GM08714 (cell line): ENCODE measurements around the gene KLHL2.
"Not testable (repeated sequence)": the region's sequence is repeated elsewhere in the genome, so short reads cannot be mapped to it uniquely, and the experiment has no call there.

Experiments
- H3K4me3 ChIP-seq: fragments of 200-500 bp; sonication (Bioruptor generic); 2 replicates; pipeline ENCODE4 v1.5.1; 2014; ENCODE audit warnings: mild to moderate bottlenecking, low read length, inconsistent platforms
- ZNF274 ChIP-seq: IDR thresholded peaks from 2 replicates; pipeline ENCODE4 v1.6.1; 2012; ENCODE audit warnings: mild to moderate bottlenecking, low read depth, low read length

KLHL2 gene

GRCh38 chr4:165262306-165262705, 54.9 kb downstream of the KLHL2 start:
- H3K4me3 ChIP-seq: not testable (repeated sequence)

GRCh38 chr4:165263466-165263865, 56.1 kb downstream of the KLHL2 start:
- H3K4me3 ChIP-seq: not testable (repeated sequence)

- H3K4me3 ChIP-seq: not testable (repeated sequence)
Observed at GRCh38 chr4:165269931-165270330, 62.6 kb downstream of the KLHL2 start.

GRCh38 chr4:165273443-165273842, 66.1 kb downstream of the KLHL2 start:
- H3K4me3 ChIP-seq: not testable (repeated sequence)

- H3K4me3 ChIP-seq: not testable (repeated sequence)
Observed at GRCh38 chr4:165275357-165275756, 68.0 kb downstream of the KLHL2 start.

- not testable (repeated sequence) for H3K4me3 ChIP-seq
Observed at GRCh38 chr4:165279531-165279930, 72.2 kb downstream of the KLHL2 start.

- H3K4me3 ChIP-seq: not testable (repeated sequence)
Observed at GRCh38 chr4:165284697-165285096, 77.3 kb downstream of the KLHL2 start.

GRCh38 chr4:165286619-165287340, 79.4 kb downstream of the KLHL2 start:
- H3K4me3 ChIP-seq: not testable (repeated sequence)

- no peak for TF ChIP-seq ZNF274
Observed at GRCh38 chr4:165288226-165288625, 80.9 kb downstream of the KLHL2 start.

GRCh38 chr4:165288639-165289422, 81.5 kb downstream of the KLHL2 start:
- no peak overlapping the region for H3K4me3 ChIP-seq
- TF ChIP-seq ZNF274: no peak

More at GRCh38 chr4:165288226-165288625, 80.9 kb downstream of the KLHL2 start:
- H3K4me3 ChIP-seq: no peak overlapping the region

- no peak overlapping the region for H3K4me3 ChIP-seq
- no peak for TF ChIP-seq ZNF274
Observed at GRCh38 chr4:165289423-165289785, 82.0 kb downstream of the KLHL2 start.

- no peak overlapping the region for H3K4me3 ChIP-seq
- no peak for TF ChIP-seq ZNF274
Observed at GRCh38 chr4:165293061-165293460, 85.7 kb downstream of the KLHL2 start.

- no peak for TF ChIP-seq ZNF274
- H3K4me3 ChIP-seq: no peak overlapping the region
Observed at GRCh38 chr4:165293927-165294649, 86.7 kb downstream of the KLHL2 start.

- TF ChIP-seq ZNF274: no peak
Observed at GRCh38 chr4:165294907-165295306, 87.5 kb downstream of the KLHL2 start.

GRCh38 chr4:165297626-165298025, 90.3 kb downstream of the KLHL2 start:
- no peak overlapping the region for H3K4me3 ChIP-seq
- TF ChIP-seq ZNF274: no peak

More at GRCh38 chr4:165294907-165295306, 87.5 kb downstream of the KLHL2 start:
- H3K4me3 ChIP-seq: peak overlapping the region; percentile 49; the same call in 1 of the 2 replicates
